HL-60 (cell line): Measurements from ENCODE around the gene PLTP.
A peak's percentile ranks its signal among the peaks of the same experiment; 100 is the strongest.

Experiments
- DNase-seq, 2 experiments: peaks; one replicate each; pipeline ENCODE4 v3.0.0-alpha.2; 2010 to 2020; ENCODE audit warnings: low read depth in 1 of 2, low spot score in 1 of 2
- H3K27ac ChIP-seq: fragments of 250-450 bp; sonication (Bioruptor Pico); replicated peaks from 2 replicates; pipeline ENCODE4 v1.5.1; 2020; ENCODE audit warnings: mild to moderate bottlenecking, moderate library complexity
- H3K27me3 ChIP-seq: fragments of 250-450 bp; sonication (Bioruptor Pico); 2 replicates; pipeline ENCODE4 v1.5.1; 2021; ENCODE audit warnings: mild to moderate bottlenecking, moderate library complexity; ENCODE audit not compliant: insufficient read depth, poor library complexity, severe bottlenecking
- H3K4me3 ChIP-seq: replicated peaks from 2 replicates; pipeline ENCODE4 v1.5.1; 2011; ENCODE audit warnings: mild to moderate bottlenecking, control low read depth, low read length; ENCODE audit not compliant: insufficient read depth
- CTCF ChIP-seq: IDR thresholded peaks from one replicate; pipeline ENCODE4 v1.5.1; 2011; ENCODE audit warnings: low read length, control low read depth, inconsistent platforms; ENCODE audit not compliant: insufficient read depth
- GABPA ChIP-seq: IDR thresholded peaks from 2 replicates; pipeline ENCODE4 v1.6.1; 2012; ENCODE audit warnings: low read depth
- POLR2AphosphoS5 ChIP-seq: IDR thresholded peaks from 2 replicates; pipeline ENCODE4 v1.6.1; 2012; ENCODE audit warnings: low read depth
- REST ChIP-seq: IDR thresholded peaks from 2 replicates; pipeline ENCODE4 v1.6.1; 2012; ENCODE audit warnings: low read depth; ENCODE audit not compliant: insufficient replicate concordance
- SPI1 ChIP-seq: IDR thresholded peaks from 2 replicates; pipeline ENCODE4 v1.6.1; 2012; ENCODE audit warnings: low read depth, mild to moderate bottlenecking, borderline replicate concordance

The PLTP gene

DNA sequence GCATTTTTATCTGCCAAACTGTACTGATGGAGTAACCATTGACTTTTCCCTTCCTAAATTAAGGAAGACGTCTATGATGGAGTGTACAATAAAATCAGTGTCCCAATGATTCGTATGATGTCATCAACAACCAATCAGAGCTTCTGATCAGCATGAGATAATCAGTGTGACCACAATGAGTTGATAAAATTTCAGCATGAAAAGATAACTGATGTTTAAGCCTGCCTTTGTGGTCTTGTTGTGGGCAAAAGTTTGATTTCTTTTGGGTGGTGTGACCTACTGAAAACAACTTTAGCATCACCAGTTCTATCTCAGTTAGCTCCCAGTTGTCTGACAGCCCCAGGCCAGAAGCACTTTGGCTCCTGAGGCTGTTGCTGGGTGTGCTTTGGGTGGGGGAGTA lies 25.8 kb upstream of the PLTP start:
- no peak overlapping the region for H3K27ac ChIP-seq

DNA sequence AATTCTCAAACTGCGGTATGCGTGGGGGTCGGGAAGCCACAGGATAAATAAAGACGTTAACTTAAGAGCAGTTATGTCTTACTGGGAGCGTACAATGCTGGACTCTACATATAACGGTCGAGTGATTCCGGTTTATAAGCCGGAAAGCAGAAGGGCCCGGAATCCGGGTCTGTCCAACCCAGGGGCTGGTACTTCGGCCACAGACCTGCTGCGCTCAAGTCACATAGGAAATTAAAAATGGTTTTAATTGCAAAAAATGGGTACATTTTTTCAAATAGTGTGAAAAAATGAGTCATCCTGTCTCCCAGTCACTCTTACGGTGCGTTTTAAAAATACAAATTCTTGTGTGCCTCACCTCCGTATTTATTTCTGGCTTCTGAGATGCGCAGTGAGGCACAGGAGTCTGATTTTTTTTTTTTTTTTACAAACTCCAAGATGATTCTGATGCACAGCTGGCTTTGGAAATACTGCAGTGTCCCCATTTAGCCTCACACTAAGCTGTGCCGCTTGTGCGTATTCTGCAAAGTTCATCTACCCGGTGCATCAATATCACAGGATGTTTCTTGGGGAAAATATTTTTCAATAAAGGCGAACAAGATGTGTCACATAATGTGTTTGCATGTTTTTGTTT lies 23.6 kb upstream of the PLTP start:
- TF ChIP-seq SPI1 (0 out of 2 replicates have a peak, but pooled peaks have one; percentile 8), GABPA (no peak), REST (no peak), POLR2AphosphoS5 (no peak)
- H3K27me3 ChIP-seq, result no peaks in the 10 kb centered on the region
- no peak for DNase-seq
- peak overlapping the region; percentile 86 for H3K4me3 ChIP-seq
- H3K27ac ChIP-seq, result peak overlapping the region; percentile 58

More for the DNA sequence above, 25.8 kb upstream of the PLTP start:
- DNase-seq, result no peak
- TF ChIP-seq GABPA, result no peak
- TF ChIP-seq SPI1, result no peak
- TF ChIP-seq POLR2AphosphoS5, result no peak
- TF ChIP-seq REST, result no peak
- TF ChIP-seq CTCF, result no peak
- H3K27me3 ChIP-seq, result no peaks in the 10 kb centered on the region
- no peak overlapping the region for H3K4me3 ChIP-seq

- peak; percentile 84 for TF ChIP-seq REST
- peak; percentile 100 for TF ChIP-seq POLR2AphosphoS5
- no peak for TF ChIP-seq GABPA
- TF ChIP-seq CTCF, result no peak
Measured at GRCh38 chr20:45934586-45935415, 22.8 kb upstream of the PLTP start, which contains the start of gene PCIF1. TSS of gene PCIF1 (plus strand) at chr20:45934683. CDS start at chr20:45939000, 4,317 bp downstream.

More at GRCh38 chr20:45934586-45935415, 22.8 kb upstream of the PLTP start, which contains the start of gene PCIF1:
- H3K27ac ChIP-seq, result peak within 1 kb of the TSS; percentile 100
- peak; percentile 91 to 97 for DNase-seq
- no peaks in the 10 kb centered on the region for H3K27me3 ChIP-seq
- H3K4me3 ChIP-seq, result peak within 1 kb of the TSS; percentile 96
